Measurements from ENCODE around the gene PTPN3. TPM values are rescaled to one million over a fixed set of nuclear protein-coding genes. Genes with fewer than 3 reads are reported as not detected.

Gene PTPN3
- total RNA-seq, 1 experiment from 2014 or later, result 20.8 TPM

DNA sequence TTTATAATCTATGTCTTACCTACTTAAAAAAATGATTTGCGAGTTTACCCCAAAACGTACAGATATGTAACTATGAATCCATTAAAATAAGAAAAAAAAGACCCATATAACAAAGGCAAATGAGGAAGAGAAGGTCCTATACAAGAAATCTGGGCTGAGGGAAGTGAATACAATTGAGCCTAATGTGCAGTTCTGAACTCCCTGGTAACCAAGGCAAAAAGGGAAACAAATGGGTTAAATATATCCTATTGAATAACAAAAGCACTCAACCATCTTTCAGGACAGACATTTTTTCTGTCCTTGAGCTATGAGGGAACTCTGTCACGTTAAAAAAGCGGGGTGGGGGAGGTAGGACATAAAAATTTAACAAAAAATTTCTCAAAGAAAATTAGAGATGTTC is 78.6 kb downstream of the PTPN3 start:
- TF ChIP-seq POLR2A (IDR thresholded peaks at IDR 0.05; ENCODE audit: borderline replicate concordance, extremely low read depth, insufficient read depth, insufficient read length) (no peak), ELF1 (IDR thresholded peaks at IDR 0.05; ENCODE audit: borderline replicate concordance, low read depth) (no peak), JUND (IDR thresholded peaks at IDR 0.05) (no peak), SP1 (IDR thresholded peaks at IDR 0.05; ENCODE audit: low read depth) (no peak), SIN3A (IDR thresholded peaks at IDR 0.05; ENCODE audit: low read depth) (no peak), TCF7L2 (IDR thresholded peaks at IDR 0.05; ENCODE audit: borderline replicate concordance, extremely low read depth, insufficient read depth, insufficient read length) (no peak), SRF (IDR thresholded peaks at IDR 0.05; ENCODE audit: low read depth) (no peak), EZH2 (IDR thresholded peaks at IDR 0.05) (no peak)
- TF ChIP-seq, protein P1, sequence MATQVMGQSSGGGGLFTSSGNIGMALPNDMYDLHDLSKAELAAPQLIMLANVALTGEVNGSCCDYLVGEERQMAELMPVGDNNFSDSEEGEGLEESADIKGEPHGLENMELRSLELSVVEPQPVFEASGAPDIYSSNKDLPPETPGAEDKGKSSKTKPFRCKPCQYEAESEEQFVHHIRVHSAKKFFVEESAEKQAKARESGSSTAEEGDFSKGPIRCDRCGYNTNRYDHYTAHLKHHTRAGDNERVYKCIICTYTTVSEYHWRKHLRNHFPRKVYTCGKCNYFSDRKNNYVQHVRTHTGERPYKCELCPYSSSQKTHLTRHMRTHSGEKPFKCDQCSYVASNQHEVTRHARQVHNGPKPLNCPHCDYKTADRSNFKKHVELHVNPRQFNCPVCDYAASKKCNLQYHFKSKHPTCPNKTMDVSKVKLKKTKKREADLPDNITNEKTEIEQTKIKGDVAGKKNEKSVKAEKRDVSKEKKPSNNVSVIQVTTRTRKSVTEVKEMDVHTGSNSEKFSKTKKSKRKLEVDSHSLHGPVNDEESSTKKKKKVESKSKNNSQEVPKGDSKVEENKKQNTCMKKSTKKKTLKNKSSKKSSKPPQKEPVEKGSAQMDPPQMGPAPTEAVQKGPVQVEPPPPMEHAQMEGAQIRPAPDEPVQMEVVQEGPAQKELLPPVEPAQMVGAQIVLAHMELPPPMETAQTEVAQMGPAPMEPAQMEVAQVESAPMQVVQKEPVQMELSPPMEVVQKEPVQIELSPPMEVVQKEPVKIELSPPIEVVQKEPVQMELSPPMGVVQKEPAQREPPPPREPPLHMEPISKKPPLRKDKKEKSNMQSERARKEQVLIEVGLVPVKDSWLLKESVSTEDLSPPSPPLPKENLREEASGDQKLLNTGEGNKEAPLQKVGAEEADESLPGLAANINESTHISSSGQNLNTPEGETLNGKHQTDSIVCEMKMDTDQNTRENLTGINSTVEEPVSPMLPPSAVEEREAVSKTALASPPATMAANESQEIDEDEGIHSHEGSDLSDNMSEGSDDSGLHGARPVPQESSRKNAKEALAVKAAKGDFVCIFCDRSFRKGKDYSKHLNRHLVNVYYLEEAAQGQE (IDR thresholded peaks at IDR 0.05; ENCODE audit: low read depth), result no peak
- TF ChIP-seq, protein P2, sequence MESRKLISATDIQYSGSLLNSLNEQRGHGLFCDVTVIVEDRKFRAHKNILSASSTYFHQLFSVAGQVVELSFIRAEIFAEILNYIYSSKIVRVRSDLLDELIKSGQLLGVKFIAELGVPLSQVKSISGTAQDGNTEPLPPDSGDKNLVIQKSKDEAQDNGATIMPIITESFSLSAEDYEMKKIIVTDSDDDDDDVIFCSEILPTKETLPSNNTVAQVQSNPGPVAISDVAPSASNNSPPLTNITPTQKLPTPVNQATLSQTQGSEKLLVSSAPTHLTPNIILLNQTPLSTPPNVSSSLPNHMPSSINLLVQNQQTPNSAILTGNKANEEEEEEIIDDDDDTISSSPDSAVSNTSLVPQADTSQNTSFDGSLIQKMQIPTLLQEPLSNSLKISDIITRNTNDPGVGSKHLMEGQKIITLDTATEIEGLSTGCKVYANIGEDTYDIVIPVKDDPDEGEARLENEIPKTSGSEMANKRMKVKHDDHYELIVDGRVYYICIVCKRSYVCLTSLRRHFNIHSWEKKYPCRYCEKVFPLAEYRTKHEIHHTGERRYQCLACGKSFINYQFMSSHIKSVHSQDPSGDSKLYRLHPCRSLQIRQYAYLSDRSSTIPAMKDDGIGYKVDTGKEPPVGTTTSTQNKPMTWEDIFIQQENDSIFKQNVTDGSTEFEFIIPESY (IDR thresholded peaks at IDR 0.05; ENCODE audit: extremely low read depth, insufficient replicate concordance, low read length), result no peak
- ChIA-PET RAD21 (ENCODE audit: low non-redundant PET in 1 of 2, low total read pairs in 2 of 2, uncharacterized antibody in 2 of 2, unreplicated experiment in 2 of 2) (no interaction called here), POLR2A (no interaction called here), CTCF (interaction anchor here (0.9 kb wide), 1 partner anchor 18 kb away, joined by 3 read pairs; no protein-coding TSS in a partner anchor)
- no peak overlapping the region for H3K4me3 ChIP-seq (replicated peaks in 1 of 2; ENCODE audit: low read depth in 1 of 2, low read length in 2 of 2)
- no peak overlapping the region for H3K4me2 ChIP-seq (ENCODE audit: low read length)
- no peak for DNase-seq (ENCODE audit: low read depth, low spot score)
- ATAC-seq, result no peak
- H3K27ac ChIP-seq (ENCODE audit: low read depth, low read length), result no peak overlapping the region
- H3K27me3 ChIP-seq (ENCODE audit: insufficient read depth, low read length), result no peaks in the 10 kb centered on the region
- peaks cover 4 to 9% of the 10 kb centered on the region in 2 experiments; a peak in 2 of 4 replicates for H3K36me3 ChIP-seq (ENCODE audit: control insufficient read depth in 1 of 2, insufficient read depth in 2 of 2, low read length in 2 of 2)
- H3K4me1 ChIP-seq (ENCODE audit: control insufficient read depth in 1 of 2, insufficient read depth in 2 of 2, low read length in 2 of 2), result no peaks in the 10 kb centered on the region
- no peaks in the 10 kb centered on the region for H4K20me1 ChIP-seq (ENCODE audit: insufficient read depth)
- no peaks in the 10 kb centered on the region for H3K9me3 ChIP-seq (ENCODE audit: control insufficient read depth in 1 of 2, insufficient read depth in 1 of 2, low read depth in 1 of 2, low read length in 2 of 2)
- no peaks in the 10 kb centered on the region for H3K79me2 ChIP-seq (ENCODE audit: insufficient read depth, low read length)
- intact Hi-C loops (cut with micrococcal nuclease), result no loop called here
- H3K9me2 ChIP-seq (ENCODE audit: insufficient read depth), result no peaks in the 10 kb centered on the region
- H2AFZ ChIP-seq (ENCODE audit: low read depth, low read length, poor library complexity, severe bottlenecking), result no peak overlapping the region
- no peak overlapping the region for H3K9ac ChIP-seq (ENCODE audit: low read length)
- BruUV-seq (replicated peaks), result no TSS peak

Data from HCT116 (cell line).